Measurements from ENCODE around the gene C12orf57.
"Not testable (repeated sequence)": the region's sequence is repeated elsewhere in the genome, so short reads cannot be mapped to it uniquely, and the experiment has no call there.

C12orf57 gene, protein sequence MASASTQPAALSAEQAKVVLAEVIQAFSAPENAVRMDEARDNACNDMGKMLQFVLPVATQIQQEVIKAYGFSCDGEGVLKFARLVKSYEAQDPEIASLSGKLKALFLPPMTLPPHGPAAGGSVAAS

GRCh38 chr12:6943722-6944380 lies at the start of gene C12orf57, which contains the start of gene RNU7-1:
TSS of gene C12orf57 (plus strand) at chr12:6944022. CDS start at chr12:6944122, 100 bp downstream.
TSS of gene RNU7-1 (plus strand) at chr12:6943816.
- DNase-seq, result peak; percentile 74 to 76

DNA sequence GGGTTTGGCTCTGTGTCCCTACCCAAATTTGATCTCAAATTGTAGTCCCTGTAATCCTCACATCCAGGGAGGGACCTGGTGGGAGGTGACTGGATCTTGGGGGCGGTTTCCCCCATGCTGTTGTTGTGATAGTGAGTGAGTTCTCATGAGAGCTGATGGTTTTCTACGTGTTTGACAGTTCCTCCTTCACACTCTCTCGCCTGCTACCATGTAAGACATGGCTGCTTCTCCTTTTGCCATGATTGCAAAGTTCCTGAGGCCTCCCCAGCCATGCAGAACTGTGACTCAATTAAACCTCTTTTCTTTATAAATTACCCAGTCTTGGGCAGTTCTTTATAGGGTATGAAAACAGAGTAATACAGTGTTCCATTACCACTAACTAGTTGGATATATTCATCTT lies 49.5 kb upstream of the C12orf57 start:
- DNase-seq, result no peak

DNA sequence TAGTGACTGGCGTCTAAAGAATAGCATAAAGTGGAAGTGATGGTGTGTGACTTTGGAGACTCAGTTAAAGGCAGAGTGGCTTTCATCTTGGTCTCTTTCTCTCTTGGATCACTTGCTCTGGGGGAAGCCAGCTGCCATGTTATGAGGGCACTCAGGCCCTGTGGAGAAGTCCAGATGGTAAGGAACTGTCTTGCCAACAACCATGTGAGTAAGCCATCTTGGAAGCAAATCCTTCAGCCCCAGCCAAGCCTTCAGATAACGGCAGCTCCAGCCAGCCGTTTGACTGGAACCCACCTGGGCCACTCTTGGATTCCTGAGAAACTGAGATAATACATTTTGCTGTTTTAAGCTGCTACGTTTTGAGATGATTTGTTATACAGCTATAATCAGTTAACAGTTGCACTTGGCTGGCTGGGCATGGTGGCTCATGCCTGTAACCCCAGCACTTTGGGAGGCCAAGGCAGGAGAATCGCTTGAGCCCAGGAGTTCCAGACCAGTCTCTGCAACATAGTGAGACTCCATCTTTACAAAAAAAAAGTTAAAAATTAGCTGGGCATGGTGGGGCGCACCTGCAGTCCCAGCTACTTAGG lies 46.9 kb upstream of the C12orf57 start:
- no peak for DNase-seq

- DNase-seq, result no peak
These were observed 44.4 kb upstream of the C12orf57 start for GRCh38 chr12:6899427-6899826.

DNA sequence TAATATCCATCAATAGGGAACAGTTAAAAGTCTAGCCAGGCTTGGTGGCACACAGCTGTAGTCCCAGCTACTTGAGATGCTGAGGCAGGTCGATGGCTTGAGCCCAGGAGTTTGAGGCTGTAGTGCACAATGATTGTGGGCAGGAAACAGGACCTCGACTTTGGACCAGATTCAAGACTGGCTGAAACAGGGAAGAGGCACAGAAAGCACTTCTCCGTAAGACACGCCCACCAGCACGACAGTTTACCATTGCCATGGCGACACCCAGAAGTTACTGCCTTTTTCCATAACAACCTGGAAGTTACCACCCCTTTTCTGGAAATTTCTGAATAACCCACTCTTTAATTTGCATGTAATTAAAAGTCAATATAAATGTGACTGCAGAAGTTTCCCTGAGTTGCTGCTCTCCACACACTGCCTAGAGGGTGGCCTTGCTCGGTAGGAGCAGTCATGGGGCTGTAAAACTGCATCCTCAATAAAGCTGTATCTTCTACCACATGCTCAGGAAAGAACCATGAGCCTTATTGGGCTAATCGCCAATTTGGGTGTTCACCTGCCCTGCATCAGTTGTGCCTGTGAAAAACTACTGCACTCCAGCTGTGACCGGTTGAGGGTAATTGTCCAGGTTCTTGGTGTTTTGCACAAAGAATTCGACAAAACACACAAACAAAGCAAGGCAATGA lies 43.8 kb upstream of the C12orf57 start:
- DNase-seq, result no peak

GRCh38 chr12:6902448-6902847 lies 41.4 kb upstream of the C12orf57 start:
- no peak for DNase-seq

DNA sequence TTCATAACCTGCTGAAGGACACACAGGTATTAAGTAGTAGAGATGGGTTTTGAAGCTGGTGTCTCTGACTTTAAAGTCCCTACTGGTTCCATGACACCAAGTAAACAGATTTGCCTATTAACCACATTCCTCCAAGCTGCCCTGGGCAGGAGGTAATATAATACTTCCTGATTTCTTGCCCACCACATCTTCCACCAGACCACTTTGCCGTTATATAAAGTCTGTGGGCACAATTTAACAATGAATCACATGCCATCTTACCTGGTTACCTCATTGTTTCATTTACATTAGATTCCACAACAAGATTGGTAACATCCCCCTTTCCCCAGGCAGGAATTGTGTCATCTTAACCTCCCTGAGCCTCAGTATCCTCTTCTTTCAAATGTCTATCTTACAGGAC lies 40.1 kb upstream of the C12orf57 start:
- DNase-seq, result no peak

DNA sequence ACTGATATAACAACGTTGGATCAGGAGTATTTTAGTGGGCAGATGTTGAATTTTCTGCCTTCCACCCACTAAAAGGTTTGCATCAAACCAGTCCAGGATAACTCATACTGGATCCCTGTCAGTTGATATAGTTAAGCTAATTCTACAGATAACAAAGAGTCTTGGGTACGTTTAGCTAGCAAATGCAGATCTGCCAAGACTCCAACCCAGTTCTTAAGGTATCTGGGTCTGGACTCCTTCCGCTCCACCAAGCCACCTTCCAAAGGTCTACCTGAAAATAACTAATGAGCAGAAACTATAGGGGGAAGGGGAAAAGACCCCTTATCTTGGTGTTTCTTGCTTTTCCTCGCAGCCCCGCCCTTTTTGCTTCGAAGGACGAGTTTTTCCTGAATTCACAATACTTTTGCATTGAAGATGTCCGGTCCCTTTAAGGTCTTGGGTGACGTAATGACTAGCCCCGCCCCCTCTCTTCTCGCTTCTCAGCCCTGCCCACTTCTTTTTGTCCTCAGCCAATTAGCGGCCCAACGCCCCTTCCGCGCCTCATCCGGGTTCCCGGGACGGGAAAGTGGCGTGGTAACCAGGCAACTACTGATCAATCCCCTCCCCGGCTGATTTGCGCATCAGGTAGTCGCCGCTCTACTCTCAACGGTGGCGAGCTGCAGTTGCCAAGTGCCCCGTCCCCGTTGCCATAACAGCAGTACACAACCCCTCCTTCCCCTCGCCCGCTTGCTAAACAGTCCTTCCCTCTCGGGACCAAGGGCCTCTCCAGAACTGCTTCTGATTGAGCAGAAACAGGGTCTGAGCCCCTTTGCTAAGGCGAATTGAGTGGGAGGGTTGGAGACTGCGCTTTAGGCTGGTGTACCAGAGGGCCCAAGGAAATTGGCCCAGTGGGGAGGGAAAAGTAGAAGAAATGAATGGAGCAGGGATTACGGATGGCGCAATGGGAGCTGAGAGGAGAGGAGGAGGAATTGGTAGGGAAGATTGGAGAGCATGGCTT lies 39.2 kb upstream of the C12orf57 start, which contains the start of gene LRRC23:
LRRC23 (plus strand) TSS at position 543 of the 997 bp plus-strand sequence. CDS start 812 bp downstream, outside the sequence.
- peak; percentile 97 for DNase-seq

- no peak for DNase-seq
These were observed 38.3 kb upstream of the C12orf57 start for GRCh38 chr12:6905414-6906040.

DNA sequence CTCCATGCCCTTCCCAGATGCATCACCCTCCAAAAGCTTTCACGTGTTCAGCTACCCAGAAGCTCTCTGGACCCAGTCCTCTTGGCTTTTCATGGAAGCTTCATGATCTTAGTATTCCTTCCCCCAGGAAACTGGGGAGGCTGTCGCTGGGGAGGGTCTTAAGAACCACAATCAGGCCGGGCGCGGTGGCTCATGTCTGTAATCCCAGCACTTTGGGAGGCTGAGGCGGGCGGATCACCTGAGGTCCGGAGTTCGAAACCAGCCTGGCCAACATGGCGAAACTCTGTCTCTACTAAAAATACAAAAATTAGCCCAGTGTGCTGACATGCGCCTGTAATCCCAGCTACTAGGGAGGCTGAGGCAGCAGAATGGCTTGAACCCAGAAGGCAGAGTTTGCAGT lies 35.7 kb upstream of the C12orf57 start:
- DNase-seq, result not testable (repeated sequence)

GRCh38 chr12:6909421-6910145 lies 34.2 kb upstream of the C12orf57 start:
- no peak for DNase-seq

GRCh38 chr12:6912164-6912935 lies 31.5 kb upstream of the C12orf57 start:
- DNase-seq, result no peak

DNA sequence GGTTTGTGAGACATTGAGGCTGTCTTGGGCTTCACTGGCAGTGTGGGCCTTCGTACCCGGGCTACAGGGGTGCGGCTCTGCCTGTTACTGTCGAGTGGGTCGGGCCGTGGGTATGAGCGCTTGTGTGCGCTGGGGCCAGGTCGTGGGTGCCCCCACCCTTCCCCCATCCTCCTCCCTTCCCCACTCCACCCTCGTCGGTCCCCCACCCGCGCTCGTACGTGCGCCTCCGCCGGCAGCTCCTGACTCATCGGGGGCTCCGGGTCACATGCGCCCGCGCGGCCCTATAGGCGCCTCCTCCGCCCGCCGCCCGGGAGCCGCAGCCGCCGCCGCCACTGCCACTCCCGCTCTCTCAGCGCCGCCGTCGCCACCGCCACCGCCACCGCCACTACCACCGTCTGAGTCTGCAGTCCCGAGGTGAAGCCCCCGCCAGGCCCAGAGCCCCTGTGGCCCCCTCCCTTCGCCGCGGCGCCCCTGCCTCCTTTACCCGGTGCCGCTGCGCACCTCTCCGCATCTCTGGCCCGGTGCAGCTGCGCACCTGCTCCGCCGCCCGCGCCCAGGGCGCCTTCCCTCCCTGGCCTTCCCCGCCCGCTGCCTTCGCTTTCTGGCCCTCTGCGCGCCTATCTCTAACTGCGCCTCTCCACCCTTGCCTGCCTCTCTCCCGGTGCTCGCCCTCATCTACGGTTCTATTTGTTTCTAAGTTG lies 29.4 kb upstream of the C12orf57 start, which contains the start of gene ENO2:
ENO2 (plus strand) TSS at position 335 of the 701 bp plus-strand sequence. CDS start 1,253 bp downstream, outside the sequence.
- DNase-seq, result peak; percentile 70 to 73

- no peak for DNase-seq
These were observed 28.7 kb upstream of the C12orf57 start for GRCh38 chr12:6914947-6915788.

- no peak for DNase-seq
These were observed 28.0 kb upstream of the C12orf57 start for GRCh38 chr12:6915789-6916285.

GRCh38 chr12:6916426-6917200 lies 27.2 kb upstream of the C12orf57 start:
- DNase-seq, result no peak

DNA sequence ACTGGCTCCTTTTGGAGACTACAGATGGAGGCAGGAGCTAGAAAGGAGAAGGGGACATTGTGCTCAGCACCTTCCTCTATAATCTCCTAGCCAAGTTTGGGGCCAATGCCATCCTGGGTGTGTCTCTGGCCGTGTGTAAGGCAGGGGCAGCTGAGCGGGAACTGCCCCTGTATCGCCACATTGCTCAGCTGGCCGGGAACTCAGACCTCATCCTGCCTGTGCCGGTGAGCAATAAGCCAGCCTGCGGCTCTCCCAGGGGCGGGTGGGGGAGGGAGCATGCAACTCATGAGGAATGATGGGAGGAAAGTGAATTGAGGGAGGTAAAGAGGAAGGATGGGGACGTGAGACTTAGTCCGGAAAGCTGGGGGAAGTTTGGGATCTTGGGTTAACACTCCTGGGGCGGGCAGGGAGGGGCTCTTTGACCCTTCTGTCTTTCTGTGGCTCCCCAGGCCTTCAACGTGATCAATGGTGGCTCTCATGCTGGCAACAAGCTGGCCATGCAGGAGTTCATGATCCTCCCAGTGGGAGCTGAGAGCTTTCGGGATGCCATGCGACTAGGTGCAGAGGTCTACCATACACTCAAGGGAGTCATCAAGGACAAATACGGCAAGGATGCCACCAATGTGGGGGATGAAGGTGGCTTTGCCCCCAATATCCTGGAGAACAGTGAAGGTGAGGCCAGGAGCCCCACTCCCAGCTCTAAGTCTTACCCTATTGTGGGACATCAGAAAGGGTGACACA lies 26.2 kb upstream of the C12orf57 start:
- no peak for DNase-seq

Data from stimulated activated CD4-positive, alpha-beta T cell treated with anti-CD3 and anti-CD28 coated beads, Interleukin-2, amount 100 ng/mL, for 48 hours (primary cell).